B cell (primary cell): ENCODE data around the gene ALX1.

Experiments
- CTCF ChIP-seq: fragments of 200-600 bp; IDR thresholded peaks from one replicate; pipeline ENCODE4 v1.8.0; 2022; ENCODE audit warnings: antibody characterized with exemption, mild to moderate bottlenecking
- EZH2 ChIP-seq: IDR thresholded peaks from 2 replicates; pipeline ENCODE4 v1.6.1; 2012; ENCODE audit warnings: borderline replicate concordance, low read depth, mild to moderate bottlenecking, moderate library complexity, low read length; ENCODE audit not compliant: insufficient read depth, poor library complexity, severe bottlenecking

- TF ChIP-seq CTCF (no peak), EZH2 (no peak)
Measured at GRCh38 chr12:85277191-85277590, 2.8 kb upstream of the ALX1 start.
